Activated CD4-positive, alpha-beta memory T cell treated with anti-CD3 and anti-CD28 coated beads, Interleukin-2, amount 10 ng/mL, durations not matched to agents 7 days and 5 days (primary cell): ENCODE data around the gene DUSP10. TPM values are rescaled to one million over a fixed set of nuclear protein-coding genes. Genes with fewer than 3 reads are reported as not detected.

Source experiments
- CTCF ChIA-PET: fragments of 350-600 bp; sonication (Branson Sonifier 250); formaldehyde crosslinking; loops from one replicate; lab custom pipeline; 2021; ENCODE audit warnings: antibody characterized with exemption, inconsistent platforms; lab: Charles Lee
- POLR2A ChIA-PET: fragments of 350-600 bp; sonication (Branson Sonifier 250); formaldehyde crosslinking; loops from one replicate; lab custom pipeline; 2021; ENCODE audit warnings: antibody characterized with exemption; lab: Charles Lee
- DNase-seq: peaks from one replicate; pipeline ENCODE4 v3.0.0-alpha.2; 2020
- H3K27ac Mint-ChIP-seq: one replicate; pipeline ENCODE4 v1.8.0; 2021; ENCODE audit warnings: mild to moderate bottlenecking, mixed read lengths
- H3K27me3 Mint-ChIP-seq: one replicate; pipeline ENCODE4 v1.8.0; 2021; ENCODE audit warnings: mixed read lengths
- H3K36me3 Mint-ChIP-seq: one replicate; pipeline ENCODE4 v1.8.0; 2021; ENCODE audit warnings: low read depth, mixed read lengths
- H3K4me1 Mint-ChIP-seq: one replicate; pipeline ENCODE4 v1.8.0; 2021; ENCODE audit warnings: mixed read lengths
- H3K4me3 Mint-ChIP-seq: one replicate; pipeline ENCODE4 v1.8.0; 2021; ENCODE audit warnings: mild to moderate bottlenecking, mixed read lengths
- H3K9me3 Mint-ChIP-seq: one replicate; pipeline ENCODE4 v1.8.0; 2021; ENCODE audit warnings: mixed read lengths
- total RNA-seq, 2 experiments: library from RNA; stranded (reverse); gene quantifications; one replicate each; pipeline ENCODE4 v1.2.3, GENCODE V29; 2021

DUSP10 gene
- total RNA-seq, 2 experiments from 2014 or later: 18.8 to 20.5 TPM

DNA sequence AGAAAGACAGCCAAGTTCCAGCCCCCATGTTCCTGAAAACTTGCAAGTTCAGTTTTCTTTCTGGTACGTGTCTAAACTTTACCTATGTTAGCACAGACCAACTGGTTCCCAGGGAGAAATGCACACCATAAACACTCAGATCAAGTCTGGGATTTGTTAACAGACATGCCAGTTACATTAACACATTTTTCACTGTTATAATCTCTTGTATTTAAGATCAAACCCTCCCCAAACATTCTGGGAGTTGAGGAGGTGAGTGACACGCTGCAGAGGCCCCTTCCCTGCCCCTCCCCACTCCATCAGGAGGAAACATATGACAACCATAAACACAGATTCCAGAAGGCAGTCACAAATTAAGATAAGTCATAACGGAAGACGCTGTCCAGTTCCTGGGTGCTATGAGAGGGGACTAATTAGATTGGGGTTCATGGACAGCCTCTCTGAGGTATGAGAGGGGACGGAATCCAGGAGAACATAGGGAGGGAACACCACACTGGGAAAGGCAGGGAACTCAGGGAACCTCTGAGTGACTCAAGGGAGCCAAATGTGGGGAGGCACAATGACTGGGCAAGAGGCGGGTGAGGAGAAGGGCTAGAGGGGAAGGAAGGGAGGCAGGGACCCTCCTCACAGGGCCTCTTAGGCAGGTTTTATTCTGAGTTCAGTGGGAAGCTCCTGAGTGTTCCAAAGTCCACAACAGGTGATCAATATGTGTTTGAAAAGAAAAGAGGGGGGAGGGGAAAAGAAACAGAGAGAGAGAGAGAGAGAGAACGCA lies 25.0 kb downstream of the DUSP10 start:
- peaks cover 50% of the 10 kb centered on the region for H3K4me1 Mint-ChIP-seq
- no peak for DNase-seq
- CTCF ChIA-PET: no interaction called here
- H3K4me3 Mint-ChIP-seq: no peak overlapping the region
- POLR2A ChIA-PET: interaction anchor here (4.9 kb wide), 1 partner anchor 24 kb away, joined by 34 read pairs; the partner anchor contains the start of gene DUSP10
- peaks cover 69% of the 10 kb centered on the region for H3K36me3 Mint-ChIP-seq
- no peaks in the 10 kb centered on the region for H3K27me3 Mint-ChIP-seq
- peaks cover 5% of the 10 kb centered on the region for H3K9me3 Mint-ChIP-seq
- H3K27ac Mint-ChIP-seq: no peak overlapping the region

DNA sequence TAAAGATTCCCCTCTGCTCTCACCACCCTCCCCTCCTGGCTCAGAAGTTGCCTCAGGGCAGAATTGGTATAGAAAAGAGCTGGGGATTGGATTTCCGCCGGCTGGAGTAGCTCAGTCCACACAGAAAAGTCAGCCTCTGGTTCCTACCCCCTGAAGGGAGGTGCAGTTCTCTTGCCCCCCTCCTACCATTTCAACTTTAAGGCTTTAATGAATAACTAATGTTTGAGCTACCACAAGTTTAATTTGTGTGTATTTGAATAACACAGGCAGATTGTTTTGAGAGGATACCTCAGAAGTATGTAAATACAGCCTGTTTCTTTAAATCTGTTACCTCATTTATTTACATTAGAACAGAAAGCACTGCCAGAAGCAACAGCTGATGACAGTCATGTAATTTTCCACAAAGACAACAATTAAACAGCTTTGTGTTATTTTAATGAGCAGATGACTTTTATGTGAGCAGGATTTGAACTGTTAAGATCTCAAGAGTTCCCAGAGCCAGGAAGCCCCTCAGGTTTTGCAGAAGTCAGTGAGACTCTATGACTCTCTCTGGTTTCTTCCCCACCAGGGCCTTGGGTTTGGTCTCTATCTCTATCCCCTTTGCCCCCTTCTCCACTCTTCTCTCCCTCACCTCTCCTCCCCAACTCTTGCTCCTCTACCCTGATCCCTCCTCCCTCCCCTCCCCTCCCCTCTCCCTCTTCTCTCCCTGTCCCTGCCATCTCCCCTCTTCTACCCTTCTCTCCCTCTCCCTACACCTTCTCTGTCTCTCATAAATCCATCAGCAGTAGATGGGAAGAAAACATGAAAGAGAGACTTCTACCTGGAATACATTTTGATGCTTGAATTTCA lies 26.3 kb downstream of the DUSP10 start:
- ChIA-PET POLR2A (interaction anchor here (3.9 to 10.2 kb wide), 3 partner anchors 10 to 114 kb away, joined by 20 to 299 read pairs (median 74); partner anchors contain the start of gene DUSP10), CTCF (interaction anchor here (1.5 to 10.2 kb wide), 2 partner anchors 9 to 26 kb away, joined by 4 to 82 read pairs; partner anchors contain the start of gene DUSP10)
- peaks cover 63% of the 10 kb centered on the region for H3K4me1 Mint-ChIP-seq

DNA sequence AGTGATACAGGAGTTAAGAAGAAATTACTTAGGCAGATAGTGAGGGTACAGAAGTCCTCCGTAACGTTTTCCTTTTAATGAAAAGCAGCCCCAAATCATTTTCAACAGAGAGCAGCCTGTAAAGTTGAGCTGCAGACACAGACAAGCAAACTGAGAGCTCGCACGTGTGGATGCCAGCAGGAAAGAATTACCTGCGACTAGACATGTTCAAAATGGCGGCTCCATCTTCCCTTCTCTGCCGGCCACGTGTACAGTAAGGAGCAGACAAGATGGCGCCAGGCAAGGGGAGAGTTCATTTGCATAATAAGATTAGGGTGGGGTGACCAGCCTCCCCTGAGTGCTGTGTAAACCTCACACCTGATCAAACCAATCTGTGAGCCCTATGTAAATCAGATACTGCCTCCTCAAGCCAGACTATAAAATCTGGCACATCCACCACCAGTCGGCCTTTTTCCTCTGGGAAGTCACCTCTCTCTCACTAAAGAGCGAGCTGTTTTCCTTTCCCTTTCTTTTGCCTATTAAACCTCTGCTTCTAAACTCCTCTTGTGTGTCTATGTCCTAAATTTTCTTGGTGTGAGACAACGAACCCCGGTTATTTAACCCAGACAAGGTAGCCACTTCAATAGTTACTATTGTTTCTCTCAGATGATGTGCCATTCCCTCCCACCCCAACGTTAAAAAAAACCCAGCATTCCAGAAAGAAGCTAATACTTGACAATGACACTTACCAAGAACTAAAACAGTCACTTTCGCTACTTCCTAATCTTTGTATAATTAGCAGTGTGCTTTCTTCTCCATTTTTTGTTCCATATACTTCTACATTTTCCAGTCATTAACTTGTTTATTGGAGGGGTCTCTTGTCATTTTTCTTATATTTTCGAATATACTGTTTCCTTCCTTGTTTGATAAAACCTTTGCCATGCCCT lies 27.4 kb downstream of the DUSP10 start:
- H3K36me3 Mint-ChIP-seq: peaks cover 52% of the 10 kb centered on the region
- ChIA-PET POLR2A (interaction anchor here (2.4 to 10.2 kb wide), 5 partner anchors 11 to 115 kb away, joined by 12 to 299 read pairs (median 20); partner anchors contain the start of gene DUSP10), CTCF (interaction anchor here (1.5 to 10.2 kb wide), 3 partner anchors 11 to 27 kb away, joined by 4 to 82 read pairs (median 22); partner anchors contain the start of gene DUSP10)
- peaks cover 5% of the 10 kb centered on the region for H3K9me3 Mint-ChIP-seq
- no peaks in the 10 kb centered on the region for H3K27me3 Mint-ChIP-seq
- no peak for DNase-seq
- H3K27ac Mint-ChIP-seq: no peak overlapping the region
- H3K4me1 Mint-ChIP-seq: peaks cover 70% of the 10 kb centered on the region
- H3K4me3 Mint-ChIP-seq: no peak overlapping the region

More for the DNA sequence above, 26.3 kb downstream of the DUSP10 start:
- DNase-seq: no peak
- Mint-ChIP-seq H3K9me3 (peaks cover 5% of the 10 kb centered on the region), H3K27me3 (no peaks in the 10 kb centered on the region), H3K36me3 (peaks cover 60% of the 10 kb centered on the region), H3K4me3 (no peak overlapping the region), H3K27ac (peak overlapping the region; percentile 29)

DNA sequence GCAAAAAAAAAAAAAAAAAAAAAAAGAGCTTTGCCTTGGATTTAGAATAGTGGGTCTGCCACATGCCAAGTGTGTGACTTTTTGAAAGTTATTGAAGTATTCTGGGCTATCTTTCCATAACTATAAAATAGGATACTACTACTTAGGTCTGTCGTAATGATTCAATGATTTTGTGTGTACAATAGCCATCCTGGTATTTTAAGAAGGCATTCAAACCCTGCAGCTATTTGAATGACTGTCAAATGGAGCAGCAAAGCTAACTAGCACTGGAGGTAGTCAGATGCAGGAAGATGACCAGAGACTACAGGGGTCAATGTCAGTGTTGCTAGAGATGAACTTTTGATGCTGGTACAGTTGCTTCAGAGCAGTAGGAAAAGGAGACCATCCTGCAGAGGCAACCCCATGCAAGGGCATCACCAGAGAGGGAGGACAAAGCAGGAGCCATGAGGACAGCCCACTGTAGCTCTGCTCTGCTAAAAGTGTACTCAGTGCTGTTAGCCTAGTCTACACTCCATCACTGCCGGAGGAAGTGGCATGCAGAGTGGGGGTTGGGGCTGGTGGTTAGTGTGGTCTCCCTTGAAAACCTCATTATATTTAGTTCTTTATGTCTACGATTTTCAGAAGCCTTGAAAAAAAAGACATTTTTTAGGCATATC lies 29.0 kb downstream of the DUSP10 start:
- H3K36me3 Mint-ChIP-seq: peaks cover 52% of the 10 kb centered on the region
- H3K27ac Mint-ChIP-seq: peak overlapping the region; percentile 98
- H3K4me1 Mint-ChIP-seq: peaks cover 86% of the 10 kb centered on the region
- POLR2A ChIA-PET: interaction anchor here (0.6 to 10.2 kb wide), 14 partner anchors 9 to 116 kb away, joined by 3 to 299 read pairs (median 6); partner anchors contain the start of gene DUSP10
- H3K27me3 Mint-ChIP-seq: no peaks in the 10 kb centered on the region
- peak overlapping the region; percentile 62 for H3K4me3 Mint-ChIP-seq
- DNase-seq: peak; percentile 89
- CTCF ChIA-PET: interaction anchor here (0.6 to 10.2 kb wide), 6 partner anchors 10 to 65 kb away, joined by 3 to 82 read pairs (median 4); partner anchors contain the start of gene DUSP10
- H3K9me3 Mint-ChIP-seq: peaks cover 5% of the 10 kb centered on the region

DNA sequence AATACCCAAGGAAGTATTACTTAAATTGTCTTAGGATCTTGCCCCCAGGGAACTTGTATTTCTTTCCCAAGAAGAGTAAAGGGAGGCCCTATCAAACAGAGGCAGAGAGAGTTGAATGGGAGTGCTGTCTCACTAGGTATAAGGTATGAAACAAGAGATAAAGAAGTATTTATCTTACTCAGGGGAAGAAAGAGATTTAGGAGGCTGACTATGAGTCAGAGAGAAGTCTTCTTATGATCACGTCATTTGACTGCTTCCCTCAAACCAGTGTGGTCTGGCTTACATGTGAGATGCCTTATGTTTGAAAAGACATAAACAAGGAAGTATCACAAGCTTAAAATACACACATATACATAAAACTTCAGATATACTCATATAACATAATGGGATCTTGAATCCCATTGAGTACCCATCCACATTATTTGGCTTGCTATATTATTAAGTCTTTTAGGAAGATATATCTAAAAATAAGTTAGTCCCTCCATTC lies 29.6 kb downstream of the DUSP10 start:
- DNase-seq: peak; percentile 66
- peaks cover 89% of the 10 kb centered on the region for H3K4me1 Mint-ChIP-seq
- H3K9me3 Mint-ChIP-seq: peaks cover 5% of the 10 kb centered on the region
- H3K4me3 Mint-ChIP-seq: peak overlapping the region; percentile 62
- POLR2A ChIA-PET: interaction anchor here (0.9 to 10.2 kb wide), 12 partner anchors 8 to 117 kb away, joined by 3 to 299 read pairs (median 8); partner anchors contain the start of gene DUSP10
- H3K27ac Mint-ChIP-seq: peak overlapping the region; percentile 98
- H3K36me3 Mint-ChIP-seq: peaks cover 51% of the 10 kb centered on the region
- CTCF ChIA-PET: interaction anchor here (0.6 to 10.2 kb wide), 5 partner anchors 11 to 54 kb away, joined by 4 to 82 read pairs (median 4); partner anchors contain the start of gene DUSP10
- H3K27me3 Mint-ChIP-seq: no peaks in the 10 kb centered on the region

DNA sequence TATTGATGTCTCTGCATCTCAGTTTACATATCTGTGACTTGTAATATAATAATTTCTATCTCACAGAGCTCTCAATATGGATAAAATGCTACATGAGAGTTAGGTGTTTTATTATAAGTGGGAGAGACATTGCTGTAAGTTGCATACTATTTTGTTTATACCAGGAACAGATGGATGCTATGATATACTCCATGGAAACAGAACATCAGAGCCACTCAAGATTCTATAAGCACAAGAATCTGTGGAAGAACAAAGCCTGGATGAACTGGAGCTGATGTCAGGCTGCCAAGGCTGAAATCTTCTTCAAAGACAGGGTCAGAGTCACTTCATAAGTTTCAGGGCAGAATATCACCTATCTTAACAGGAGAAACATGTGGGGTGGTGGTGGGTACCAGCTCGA lies 30.2 kb downstream of the DUSP10 start:
- Mint-ChIP-seq H3K27me3 (no peaks in the 10 kb centered on the region), H3K36me3 (peaks cover 49% of the 10 kb centered on the region), H3K9me3 (peaks cover 5% of the 10 kb centered on the region), H3K4me1 (peaks cover 90% of the 10 kb centered on the region), H3K27ac (peak overlapping the region; percentile 98), H3K4me3 (no peak overlapping the region)
- CTCF ChIA-PET: interaction anchor here (1.5 to 10.2 kb wide), 3 partner anchors 12 to 30 kb away, joined by 4 to 82 read pairs (median 22); partner anchors contain the start of gene DUSP10
- no peak for DNase-seq
- POLR2A ChIA-PET: interaction anchor here (1.3 to 10.2 kb wide), 8 partner anchors 14 to 118 kb away, joined by 3 to 299 read pairs (median 16); partner anchors contain the start of gene DUSP10

DNA sequence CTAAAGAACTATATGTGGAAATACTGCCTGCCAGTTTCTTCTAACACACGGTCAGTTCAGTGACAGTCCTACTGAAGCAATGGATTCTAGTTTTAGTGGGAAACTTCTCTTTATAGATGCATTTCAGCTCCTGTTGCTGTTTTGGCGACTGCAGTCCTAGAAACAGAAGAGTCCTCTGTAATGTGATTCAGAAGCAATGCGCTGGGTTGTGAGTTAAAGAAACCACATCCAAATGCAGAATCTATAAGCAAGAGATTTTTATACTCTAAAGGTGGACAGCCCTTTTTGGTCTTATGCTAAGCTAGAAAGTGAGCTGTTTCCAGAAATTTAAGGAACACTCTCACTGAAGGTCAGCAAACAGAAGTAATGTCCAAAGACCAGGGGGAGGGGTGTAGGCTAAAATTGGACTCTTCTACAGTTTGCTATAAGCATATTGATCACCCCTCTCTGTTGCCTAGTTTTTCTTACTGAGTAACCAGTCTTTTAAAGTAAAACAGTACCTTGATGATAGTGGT lies 30.8 kb downstream of the DUSP10 start:
- POLR2A ChIA-PET: interaction anchor here (0.6 to 10.2 kb wide), 7 partner anchors 13 to 118 kb away, joined by 4 to 299 read pairs (median 20); partner anchors contain the start of gene DUSP10

DNA sequence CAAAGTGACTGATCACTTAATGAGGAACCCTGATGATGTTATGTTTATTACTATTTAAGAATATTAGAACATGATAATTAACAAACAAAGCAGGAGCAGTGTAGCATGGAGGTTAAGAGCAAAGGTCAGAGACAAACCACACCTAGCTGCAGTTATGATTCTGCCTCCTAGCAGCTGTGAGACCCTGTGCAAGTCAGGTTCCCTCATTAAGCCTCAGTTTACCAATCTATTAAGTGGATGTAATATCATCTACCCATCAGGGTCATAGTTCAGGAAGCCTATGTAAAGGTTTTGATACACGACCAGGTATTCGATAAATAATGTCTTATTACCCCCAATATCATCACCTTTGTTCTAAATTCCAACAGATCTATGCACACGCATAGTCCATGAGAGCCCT lies 32.0 kb downstream of the DUSP10 start:
- H3K27ac Mint-ChIP-seq: no peak overlapping the region
- ChIA-PET CTCF (interaction anchor here (0.7 to 10.2 kb wide), 2 partner anchors 32 to 1015 kb away, joined by 3 to 82 read pairs; partner anchors contain the start of gene DUSP10), POLR2A (interaction anchor here (1.2 to 10.2 kb wide), 3 partner anchors 15 to 31 kb away, joined by 6 to 299 read pairs (median 74); partner anchors contain the start of gene DUSP10)
- no peaks in the 10 kb centered on the region for H3K27me3 Mint-ChIP-seq
- H3K4me3 Mint-ChIP-seq: no peak overlapping the region
- H3K9me3 Mint-ChIP-seq: peaks cover 4% of the 10 kb centered on the region
- H3K36me3 Mint-ChIP-seq: peaks cover 51% of the 10 kb centered on the region
- peaks cover 82% of the 10 kb centered on the region for H3K4me1 Mint-ChIP-seq
- no peak for DNase-seq

More for the DNA sequence above, 30.8 kb downstream of the DUSP10 start:
- Mint-ChIP-seq H3K9me3 (peaks cover 5% of the 10 kb centered on the region), H3K27me3 (no peaks in the 10 kb centered on the region), H3K36me3 (peaks cover 51% of the 10 kb centered on the region), H3K4me3 (no peak overlapping the region), H3K27ac (peak overlapping the region; percentile 98), H3K4me1 (peaks cover 87% of the 10 kb centered on the region)
- no peak for DNase-seq
- CTCF ChIA-PET: interaction anchor here (1.5 to 10.2 kb wide), 3 partner anchors 12 to 31 kb away, joined by 4 to 82 read pairs (median 22); partner anchors contain the start of gene DUSP10

DNA sequence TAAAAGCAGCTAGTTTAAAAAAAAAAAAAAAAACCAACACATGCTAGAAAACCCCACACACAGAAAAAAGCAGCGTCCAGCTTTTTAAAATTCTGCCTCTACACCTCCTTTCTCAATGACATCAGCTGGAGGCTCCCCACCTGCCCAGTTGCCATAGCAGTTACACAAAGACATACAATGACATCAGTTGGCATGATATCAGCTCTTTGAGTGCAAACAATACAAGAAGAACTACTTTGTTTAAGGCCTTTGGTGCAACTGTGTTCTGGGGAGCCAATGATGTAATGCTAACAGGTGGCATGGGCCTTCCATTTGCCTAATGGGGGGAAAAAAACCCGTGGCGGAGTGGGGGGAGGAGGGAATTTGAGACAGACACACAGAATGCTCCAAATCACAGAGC lies 32.9 kb downstream of the DUSP10 start:
- H3K9me3 Mint-ChIP-seq: no peaks in the 10 kb centered on the region
- H3K4me3 Mint-ChIP-seq: no peak overlapping the region
- peaks cover 50% of the 10 kb centered on the region for H3K36me3 Mint-ChIP-seq
- ChIA-PET POLR2A (interaction anchor here (0.9 to 10.2 kb wide), 8 partner anchors 14 to 70 kb away, joined by 3 to 299 read pairs (median 7); partner anchors contain the start of gene DUSP10), CTCF (interaction anchor here (0.7 to 10.2 kb wide), 4 partner anchors 17 to 1016 kb away, joined by 3 to 82 read pairs (median 3); partner anchors contain the start of gene DUSP10)
- H3K4me1 Mint-ChIP-seq: peaks cover 74% of the 10 kb centered on the region
- peak; percentile 41 for DNase-seq
- peak overlapping the region; percentile 76 for H3K27ac Mint-ChIP-seq
- H3K27me3 Mint-ChIP-seq: no peaks in the 10 kb centered on the region

DNA sequence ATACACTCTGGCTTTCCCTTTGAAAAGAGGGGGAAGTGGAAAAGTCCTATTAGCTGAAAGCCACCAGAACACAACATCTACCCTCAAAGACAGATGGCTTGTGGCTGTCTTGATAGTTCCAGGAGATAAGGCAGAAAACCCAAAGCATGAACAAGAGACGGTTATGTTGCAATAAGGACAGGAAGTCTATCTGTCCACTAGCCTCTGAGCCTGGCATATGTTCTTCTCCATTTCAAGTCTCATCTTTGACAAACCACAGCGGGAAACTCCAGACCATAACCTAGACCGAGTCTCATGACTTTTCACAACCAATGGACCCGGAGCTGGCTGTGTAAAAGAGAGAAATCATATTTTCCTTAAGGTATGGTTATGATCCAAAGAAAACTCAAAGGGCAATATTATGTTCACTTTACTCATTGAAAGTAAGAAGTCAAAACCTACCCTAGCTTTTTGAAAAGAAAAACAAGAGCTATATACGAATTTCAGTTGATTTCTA lies 33.8 kb downstream of the DUSP10 start:
- Mint-ChIP-seq H3K27me3 (no peaks in the 10 kb centered on the region), H3K4me3 (no peak overlapping the region), H3K9me3 (no peaks in the 10 kb centered on the region), H3K36me3 (peaks cover 53% of the 10 kb centered on the region), H3K27ac (peak overlapping the region; percentile 76), H3K4me1 (peaks cover 67% of the 10 kb centered on the region)
- DNase-seq: peak; percentile 71
- POLR2A ChIA-PET: interaction anchor here (0.7 to 10.2 kb wide), 13 partner anchors 9 to 71 kb away, joined by 3 to 299 read pairs (median 5); partner anchors contain the start of gene DUSP10
- CTCF ChIA-PET: interaction anchor here (0.7 to 10.2 kb wide), 6 partner anchors 9 to 34 kb away, joined by 3 to 82 read pairs (median 3); partner anchors contain the start of gene DUSP10
